Skeletal muscle tissue (tissue), 4 donors: ENCODE data around the gene SMIM5. TPM values are rescaled to one million over a fixed set of nuclear protein-coding genes. Genes with fewer than 3 reads are reported as not detected.
"Not testable (repeated sequence)": the region's sequence is repeated elsewhere in the genome, so short reads cannot be mapped to it uniquely, and the experiment has no call there.

ENCODE experiments used
- H3K27ac ChIP-seq: one replicate; pipeline ENCODE4 v1.7.0; 2013; ENCODE audit warnings: mild to moderate bottlenecking, low read depth, low read length, inconsistent platforms
- H3K27me3 ChIP-seq, 3 donors: one replicate each; pipeline ENCODE4 v1.7.0; 2013; ENCODE audit warnings: low read length in 3 of 3; ENCODE audit not compliant: control insufficient read depth in 3 of 3, insufficient read depth in 3 of 3
- H3K36me3 ChIP-seq, 3 donors: one replicate each; pipeline ENCODE4 v1.7.0; 2013; ENCODE audit warnings: low read length in 3 of 3; ENCODE audit not compliant: control insufficient read depth in 3 of 3, insufficient read depth in 3 of 3
- H3K4me1 ChIP-seq, 3 donors: one replicate each; pipeline ENCODE4 v1.7.0; 2013; ENCODE audit warnings: low read length in 3 of 3, mild to moderate bottlenecking in 3 of 3; ENCODE audit not compliant: control insufficient read depth in 3 of 3, insufficient read depth in 3 of 3
- H3K4me3 ChIP-seq, 3 donors: one replicate each; pipeline ENCODE4 v1.7.0; 2013; ENCODE audit warnings: low read length in 3 of 3
- H3K9ac ChIP-seq, 3 donors: one replicate each; pipeline ENCODE4 v1.7.0; 2013; ENCODE audit warnings: low read length in 3 of 3, mild to moderate bottlenecking in 3 of 3, moderate library complexity in 2 of 3, low read depth in 1 of 3
- H3K9me3 ChIP-seq, 3 donors: one replicate each; pipeline ENCODE4 v1.7.0; 2013; ENCODE audit warnings: low read length in 3 of 3; ENCODE audit not compliant: control insufficient read depth in 3 of 3
- total RNA-seq: library from RNA; depleted of rRNA; stranded (reverse); fragments of >200 nt; gene quantifications from one replicate; pipeline ENCODE4 v1.2.3, GENCODE V29; 2014
- donor health status: Osteomylitis.

The SMIM5 gene
- total RNA-seq, 1 donor from 2014 or later, result 3.7 TPM

- peak overlapping the region in 1 of 3 donors; percentile 52 for H3K4me3 ChIP-seq
- H3K27ac ChIP-seq, result no peak overlapping the region
- peak overlapping the region in 2 of 3 donors; percentile 45 to 50 for H3K9ac ChIP-seq
- peaks cover 5 to 10% (median 7%) of the 10 kb centered on the region in 3 donors for H3K36me3 ChIP-seq
- H3K9me3 ChIP-seq, result no peaks in the 10 kb centered on the region
- H3K27me3 ChIP-seq, result no peaks in the 10 kb centered on the region
- H3K4me1 ChIP-seq, result peaks cover 43 to 51% (median 47%) of the 10 kb centered on the region in 3 donors
Measured at GRCh38 chr17:75632428-75632827, 806 bp upstream of the SMIM5 start.

GRCh38 chr17:75633486-75634375 lies 497 bp downstream of the SMIM5 start:
- peaks cover 4 to 5% (median 5%) of the 10 kb centered on the region in 3 donors for H3K36me3 ChIP-seq
- no peaks in the 10 kb centered on the region for H3K9me3 ChIP-seq
- H3K4me3 ChIP-seq, result peak overlapping the region in 2 of 3 donors; percentile 52 to 56
- peak overlapping the region; percentile 54 to 68 (median 61) for H3K9ac ChIP-seq
- peaks cover 43 to 53% (median 47%) of the 10 kb centered on the region in 3 donors for H3K4me1 ChIP-seq
- H3K27me3 ChIP-seq, result no peaks in the 10 kb centered on the region
- peak overlapping the region; percentile 69 for H3K27ac ChIP-seq

GRCh38 chr17:75634376-75634740 lies 1.1 kb downstream of the SMIM5 start:
- Histone ChIP-seq H3K4me1 (peaks cover 43 to 53% (median 47%) of the 10 kb centered on the region in 3 donors), H3K27me3 (no peaks in the 10 kb centered on the region), H3K27ac (peak overlapping the region; percentile 69), H3K36me3 (peaks cover 4 to 8% (median 5%) of the 10 kb centered on the region in 3 donors), H3K4me3 (peak overlapping the region in 1 of 3 donors; percentile 45), H3K9me3 (no peaks in the 10 kb centered on the region), H3K9ac (peak overlapping the region; percentile 8 to 64 (median 40))

- Histone ChIP-seq H3K4me3 (no peak overlapping the region), H3K27ac (peak overlapping the region; percentile 69), H3K36me3 (peaks cover 4 to 8% (median 5%) of the 10 kb centered on the region in 3 donors), H3K27me3 (no peaks in the 10 kb centered on the region), H3K4me1 (peaks cover 43 to 53% (median 47%) of the 10 kb centered on the region in 3 donors), H3K9ac (peak overlapping the region in 2 of 3 donors; percentile 23 to 64), H3K9me3 (no peaks in the 10 kb centered on the region)
Measured at GRCh38 chr17:75634754-75635609, 1.7 kb downstream of the SMIM5 start.

- Histone ChIP-seq H3K27me3 (no peaks in the 10 kb centered on the region), H3K9me3 (no peaks in the 10 kb centered on the region), H3K9ac (peak overlapping the region; percentile 33 to 66 (median 57)), H3K4me1 (peaks cover 43 to 53% (median 47%) of the 10 kb centered on the region in 3 donors), H3K36me3 (peaks cover 0 to 2% (median 0%) of the 10 kb centered on the region in 3 donors), H3K4me3 (peak overlapping the region in 2 of 3 donors; percentile 21 to 22), H3K27ac (peak overlapping the region; percentile 74)
Measured at GRCh38 chr17:75635610-75636202, 2.5 kb downstream of the SMIM5 start.

- H3K4me3 ChIP-seq, result peak overlapping the region in 1 of 3 donors; percentile 22
Measured at GRCh38 chr17:75636381-75637142, 3.3 kb downstream of the SMIM5 start.

GRCh38 chr17:75637143-75637538 lies 3.9 kb downstream of the SMIM5 start:
- Histone ChIP-seq H3K36me3 (peaks cover 0 to 8% (median 0%) of the 10 kb centered on the region in 3 donors), H3K9me3 (no peaks in the 10 kb centered on the region), H3K4me3 (no peak overlapping the region), H3K4me1 (peaks cover 48 to 62% (median 54%) of the 10 kb centered on the region in 3 donors), H3K27me3 (no peaks in the 10 kb centered on the region), H3K9ac (peak overlapping the region in 1 of 3 donors; percentile 66), H3K27ac (no peak overlapping the region)

More at GRCh38 chr17:75636381-75637142, 3.3 kb downstream of the SMIM5 start:
- Histone ChIP-seq H3K27ac (peak overlapping the region; percentile 74), H3K9me3 (no peaks in the 10 kb centered on the region), H3K9ac (peak overlapping the region; percentile 33 to 66 (median 57)), H3K4me1 (peaks cover 45 to 59% (median 51%) of the 10 kb centered on the region in 3 donors), H3K27me3 (no peaks in the 10 kb centered on the region), H3K36me3 (peaks cover 0 to 2% (median 0%) of the 10 kb centered on the region in 3 donors)

GRCh38 chr17:75637551-75637950 lies 4.3 kb downstream of the SMIM5 start:
- H3K27me3 ChIP-seq, result no peaks in the 10 kb centered on the region
- peaks cover 46 to 59% (median 50%) of the 10 kb centered on the region in 3 donors for H3K4me1 ChIP-seq
- no peak overlapping the region for H3K4me3 ChIP-seq
- no peak overlapping the region for H3K27ac ChIP-seq
- peaks cover 0 to 8% (median 0%) of the 10 kb centered on the region in 3 donors for H3K36me3 ChIP-seq
- H3K9me3 ChIP-seq, result no peaks in the 10 kb centered on the region
- no peak overlapping the region for H3K9ac ChIP-seq

- H3K27me3 ChIP-seq, H3K9ac ChIP-seq, H3K4me3 ChIP-seq, H3K9me3 ChIP-seq, H3K27ac ChIP-seq, H3K36me3 ChIP-seq: not testable (repeated sequence)
- peaks cover 42 to 54% (median 46%) of the 10 kb centered on the region in 3 donors for H3K4me1 ChIP-seq
Measured at GRCh38 chr17:75638039-75638438, 4.8 kb downstream of the SMIM5 start.
